GM19023 (cell line): ENCODE measurements around the gene DEFB127.
"Not testable (repeated sequence)": the region's sequence is repeated elsewhere in the genome, so short reads cannot be mapped to it uniquely, and the experiment has no call there.

Source experiments
- ATAC-seq: cut with Tn5 transposase; IDR thresholded peaks from one replicate; pipeline ENCODE4 v1.9.1; 2021; ENCODE audit warnings: mild to moderate bottlenecking, moderate library complexity; ENCODE audit not compliant: unreplicated experiment

DEFB127 gene

GRCh38 chr20:157154-157553 lies at the start of gene DEFB127:
DEFB127 (plus strand) TSS chr20:157454; CDS start chr20:157545, 91 bp downstream.
- no peak for ATAC-seq

- ATAC-seq, result no peak
Observed at GRCh38 chr20:112396-112795, 44.9 kb upstream of the DEFB127 start.

GRCh38 chr20:117518-117917 lies 39.7 kb upstream of the DEFB127 start:
- no peak for ATAC-seq

- not testable (repeated sequence) for ATAC-seq
Observed at GRCh38 chr20:129786-130323, 27.4 kb upstream of the DEFB127 start.

- no peak for ATAC-seq
Observed at GRCh38 chr20:137668-138490, 19.4 kb upstream of the DEFB127 start.

GRCh38 chr20:142290-142689 lies 15.0 kb upstream of the DEFB127 start, which contains the start of gene DEFB126:
DEFB126 (plus strand) TSS chr20:142590; CDS start chr20:142629, 39 bp downstream.
- ATAC-seq, result no peak

GRCh38 chr20:145877-146276 lies 11.4 kb upstream of the DEFB127 start:
- no peak for ATAC-seq

GRCh38 chr20:152131-152530 lies 5.1 kb upstream of the DEFB127 start:
- no peak for ATAC-seq

GRCh38 chr20:164618-165017 lies 7.4 kb downstream of the DEFB127 start:
- ATAC-seq, result no peak

GRCh38 chr20:168876-169275 lies 11.6 kb downstream of the DEFB127 start:
- no peak for ATAC-seq

- no peak for ATAC-seq
Observed at GRCh38 chr20:184288-184687, 27.0 kb downstream of the DEFB127 start.

- ATAC-seq, result no peak
Observed at GRCh38 chr20:187733-188132, 30.5 kb downstream of the DEFB127 start.

GRCh38 chr20:189611-190010 lies 32.4 kb downstream of the DEFB127 start, which contains the start of gene DEFB128:
DEFB128 (minus strand) TSS chr20:189711; CDS start chr20:189623, 88 bp downstream.
- ATAC-seq, result no peak

GRCh38 chr20:198225-198624 lies 41.0 kb downstream of the DEFB127 start:
- no peak for ATAC-seq

GRCh38 chr20:199996-200395 lies 42.7 kb downstream of the DEFB127 start:
- no peak for ATAC-seq

GRCh38 chr20:203630-204029 lies 46.4 kb downstream of the DEFB127 start:
- not testable (repeated sequence) for ATAC-seq
